LNCaP clone FGC (cell line): ENCODE measurements around the gene MAGEA11.
"Not testable (repeated sequence)": the region's sequence is repeated elsewhere in the genome, so short reads cannot be mapped to it uniquely, and the experiment has no call there.

Source experiments
- DNase-seq: peaks from one replicate; pipeline ENCODE4 v3.0.0-alpha.2; 2011; ENCODE audit warnings: low read depth
- H3K4me3 ChIP-seq: 2 replicates; pipeline ENCODE4 v1.5.1; 2011; ENCODE audit warnings: mild to moderate bottlenecking, low read depth, low read length, control low read depth
- CTCF ChIP-seq: IDR thresholded peaks from 2 replicates; pipeline ENCODE4 v1.5.1; 2012; ENCODE audit warnings: mild to moderate bottlenecking; ENCODE audit not compliant: control insufficient read depth, insufficient read depth; ENCODE audit errors: extremely low read depth

Gene MAGEA11

GRCh38 chrX:149711545-149712236 lies at the start of gene MAGEA11:
Gene MAGEA11, plus strand, starts transcription at chrX:149712060. Its CDS starts 1,100 bp downstream, at chrX:149713160.
- no peak within 1 kb of the TSS for H3K4me3 ChIP-seq
- no peak for TF ChIP-seq CTCF
- no peak for DNase-seq

GRCh38 chrX:149675088-149675487 lies 36.8 kb upstream of the MAGEA11 start:
- DNase-seq, H3K4me3 ChIP-seq: not testable (repeated sequence)

GRCh38 chrX:149675554-149675953 lies 36.3 kb upstream of the MAGEA11 start:
- DNase-seq, H3K4me3 ChIP-seq: not testable (repeated sequence)

GRCh38 chrX:149679164-149679678 lies 32.6 kb upstream of the MAGEA11 start:
- not testable (repeated sequence) for DNase-seq

GRCh38 chrX:149681182-149681581 lies 30.7 kb upstream of the MAGEA11 start:
- no peak for DNase-seq
- H3K4me3 ChIP-seq, result no peak overlapping the region
- TF ChIP-seq CTCF, result no peak

More at GRCh38 chrX:149679164-149679678, 32.6 kb upstream of the MAGEA11 start:
- H3K4me3 ChIP-seq, result not testable (repeated sequence)

- no peak for TF ChIP-seq CTCF
- H3K4me3 ChIP-seq, result no peak overlapping the region
These were observed 29.8 kb upstream of the MAGEA11 start for GRCh38 chrX:149682031-149682430.

GRCh38 chrX:149682956-149683947 lies 28.6 kb upstream of the MAGEA11 start:
- DNase-seq, result no peak
- no peak for TF ChIP-seq CTCF
- no peak overlapping the region for H3K4me3 ChIP-seq

More at GRCh38 chrX:149682031-149682430, 29.8 kb upstream of the MAGEA11 start:
- DNase-seq, result no peak

GRCh38 chrX:149683966-149684730 lies 27.7 kb upstream of the MAGEA11 start:
- TF ChIP-seq CTCF, result no peak
- no peak for DNase-seq
- no peak overlapping the region for H3K4me3 ChIP-seq
